Measurements from ENCODE around the gene CD200R1L.
"Not testable (repeated sequence)": the region's sequence is repeated elsewhere in the genome, so short reads cannot be mapped to it uniquely, and the experiment has no call there.

The CD200R1L gene, protein sequence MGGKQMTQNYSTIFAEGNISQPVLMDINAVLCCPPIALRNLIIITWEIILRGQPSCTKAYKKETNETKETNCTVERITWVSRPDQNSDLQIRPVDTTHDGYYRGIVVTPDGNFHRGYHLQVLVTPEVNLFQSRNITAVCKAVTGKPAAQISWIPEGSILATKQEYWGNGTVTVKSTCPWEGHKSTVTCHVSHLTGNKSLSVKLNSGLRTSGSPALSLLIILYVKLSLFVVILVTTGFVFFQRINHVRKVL

DNA sequence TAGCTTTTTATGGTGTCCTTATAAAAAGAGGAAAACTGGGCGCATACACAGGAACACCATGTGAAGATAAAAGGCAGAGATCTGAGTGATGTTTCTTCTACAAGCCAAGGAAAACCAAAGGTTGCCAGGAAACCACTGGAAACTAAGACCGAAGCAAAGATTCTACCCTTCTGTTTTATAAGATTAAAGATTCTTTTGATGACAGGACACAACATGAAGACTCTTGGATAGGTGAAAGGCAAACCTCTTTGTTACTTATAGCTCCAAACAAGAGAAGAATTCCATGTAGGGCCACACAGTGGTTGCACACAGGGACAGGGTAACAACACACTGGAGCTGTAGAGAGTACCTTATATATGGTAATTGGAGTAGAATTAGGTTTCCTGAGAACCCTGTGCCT is at the start of gene CD200R1L:
CD200R1L (minus strand) TSS at position 101 of the 400 bp plus-strand sequence. CDS start 17,497 bp downstream, outside the sequence.
- no peak for DNase-seq

DNA sequence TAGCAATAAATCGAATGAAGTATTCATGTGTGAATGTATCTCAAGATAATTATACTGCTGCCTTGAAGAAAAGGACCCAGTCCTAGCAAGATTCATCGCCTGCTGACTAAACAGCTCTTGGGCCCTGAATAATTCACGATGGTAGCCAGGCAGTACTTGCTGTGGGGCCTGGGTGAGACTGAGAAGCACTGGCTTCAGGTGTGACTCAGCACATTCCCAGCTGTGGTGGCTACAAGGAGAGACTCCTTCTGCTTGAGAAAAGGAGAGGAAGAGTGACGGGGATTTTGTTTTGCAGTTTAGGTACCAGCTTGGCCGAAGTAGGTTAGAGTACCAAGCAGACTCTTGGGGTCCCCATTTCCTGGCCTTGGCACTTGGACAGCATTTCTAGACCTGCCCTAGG is 47.6 kb upstream of the CD200R1L start:
- no peak for DNase-seq

DNA sequence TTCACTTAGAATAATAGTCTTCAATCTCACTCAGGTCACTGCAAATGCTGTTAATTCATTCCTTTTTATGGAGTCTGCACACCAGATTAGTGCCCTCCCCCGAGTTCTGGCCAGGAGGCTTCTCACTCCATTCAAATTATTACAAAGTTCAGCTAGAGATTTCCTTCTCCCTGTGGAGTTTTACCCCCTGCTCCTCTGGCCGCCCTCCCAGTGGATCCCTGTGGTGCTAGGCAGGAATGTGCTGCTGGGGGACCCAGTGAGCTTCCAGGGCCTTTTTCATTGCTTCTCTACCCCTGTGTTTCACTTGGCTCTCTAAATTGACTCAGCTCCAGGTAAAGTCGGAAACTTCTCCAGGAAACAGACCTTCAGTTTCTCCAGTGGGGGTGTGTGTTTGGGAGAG is 42.7 kb upstream of the CD200R1L start:
- DNase-seq, result no peak

DNA sequence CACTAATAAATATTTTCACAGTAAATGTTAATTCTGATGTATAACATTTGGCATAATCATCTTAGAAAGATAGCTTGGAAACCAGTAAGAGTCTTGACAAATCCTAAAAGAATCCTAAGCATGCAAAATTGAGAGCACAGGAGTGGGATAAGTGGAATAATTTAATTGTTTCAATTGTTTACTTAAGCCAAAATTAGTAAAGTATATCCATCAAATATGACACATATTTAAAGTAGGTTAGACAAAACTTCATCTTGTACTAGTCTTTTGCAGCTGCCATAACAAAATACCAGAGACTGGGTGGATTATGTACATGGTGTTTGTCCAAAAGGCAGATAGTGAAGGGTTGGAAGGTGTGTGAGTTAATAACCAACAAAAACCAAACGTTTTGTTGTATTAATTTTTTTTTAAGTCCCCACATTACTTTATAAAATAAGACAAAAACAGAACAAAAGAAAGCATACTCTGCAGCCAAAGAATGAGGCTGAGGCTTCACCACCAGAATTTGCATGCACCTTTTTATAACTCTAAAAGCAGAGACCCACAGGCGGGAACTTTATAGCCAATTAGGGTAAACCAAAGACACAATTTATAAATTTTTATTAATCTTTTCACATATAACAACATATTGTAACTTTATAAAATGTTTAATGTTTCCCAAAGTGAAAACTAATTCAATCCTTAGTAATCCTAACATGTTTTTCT is 41.9 kb upstream of the CD200R1L start:
- DNase-seq, result no peak

DNA sequence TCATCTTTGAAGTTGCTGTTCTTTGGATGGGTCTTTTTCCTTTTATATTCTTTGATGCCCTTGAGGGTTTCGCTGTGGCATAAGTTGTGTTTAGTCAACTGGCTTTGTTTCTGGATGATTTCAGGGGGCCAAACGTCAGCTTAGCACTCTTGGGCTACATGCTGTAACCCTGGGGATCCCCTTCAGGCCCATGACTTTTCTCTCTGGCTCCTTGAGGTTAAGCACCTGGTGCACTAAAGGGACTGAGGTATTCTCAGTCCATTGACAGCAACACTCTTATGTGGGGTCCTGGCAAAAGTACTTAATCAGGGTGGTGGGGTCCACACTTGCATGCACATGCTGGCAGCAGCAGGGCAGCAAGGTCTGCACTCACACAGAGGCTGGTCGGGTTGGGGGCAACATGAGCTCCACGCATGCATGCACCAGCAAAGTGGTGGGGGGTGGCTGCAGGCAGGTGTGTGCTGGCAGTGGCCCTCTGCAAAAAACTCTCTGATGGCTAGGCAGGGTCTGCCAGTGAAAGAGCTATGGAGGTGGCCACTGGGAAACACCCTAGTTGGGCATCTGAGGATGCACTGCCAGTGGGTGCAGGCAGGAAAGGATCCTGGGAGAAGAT is 38.1 kb upstream of the CD200R1L start:
- DNase-seq, result no peak

DNA sequence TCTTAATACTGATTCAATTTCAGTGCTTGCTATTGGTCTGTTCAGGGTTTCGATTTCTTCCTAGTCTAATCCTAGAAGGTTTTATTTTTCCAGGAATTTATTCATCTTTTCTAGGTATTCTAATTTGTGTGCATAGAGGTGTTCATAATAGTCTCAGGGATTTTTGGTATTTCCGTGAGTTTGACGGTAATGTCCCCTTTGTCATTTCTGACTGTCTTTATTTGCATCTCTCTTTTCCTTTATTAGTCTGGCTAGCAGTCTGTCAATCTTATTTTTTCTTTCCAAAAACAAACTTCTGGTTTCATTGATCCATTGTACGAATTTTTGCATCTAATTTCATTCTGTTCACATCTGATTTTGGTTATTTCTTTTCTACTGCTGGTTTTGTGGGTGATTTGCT is 35.2 kb upstream of the CD200R1L start:
- no peak for DNase-seq

DNA sequence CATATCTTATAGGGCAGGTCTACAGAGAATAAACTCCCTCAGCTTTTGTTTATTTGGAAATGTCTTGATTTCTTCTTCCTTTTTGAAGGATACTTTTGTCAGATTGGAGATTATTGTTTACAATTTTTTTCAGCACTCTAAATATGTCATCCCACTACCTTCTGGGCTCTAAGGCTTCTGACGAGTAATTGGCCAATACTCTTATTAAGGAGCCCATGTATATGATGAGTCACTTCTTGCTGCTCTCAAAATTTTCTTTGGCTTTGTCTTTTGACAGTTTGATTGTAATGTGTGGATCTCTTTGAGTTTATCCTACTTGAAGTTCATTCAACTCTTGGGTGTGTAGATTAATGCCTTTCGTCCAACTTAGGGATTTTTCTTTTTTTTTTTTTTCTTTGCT is 28.9 kb upstream of the CD200R1L start:
- DNase-seq, result no peak

DNA sequence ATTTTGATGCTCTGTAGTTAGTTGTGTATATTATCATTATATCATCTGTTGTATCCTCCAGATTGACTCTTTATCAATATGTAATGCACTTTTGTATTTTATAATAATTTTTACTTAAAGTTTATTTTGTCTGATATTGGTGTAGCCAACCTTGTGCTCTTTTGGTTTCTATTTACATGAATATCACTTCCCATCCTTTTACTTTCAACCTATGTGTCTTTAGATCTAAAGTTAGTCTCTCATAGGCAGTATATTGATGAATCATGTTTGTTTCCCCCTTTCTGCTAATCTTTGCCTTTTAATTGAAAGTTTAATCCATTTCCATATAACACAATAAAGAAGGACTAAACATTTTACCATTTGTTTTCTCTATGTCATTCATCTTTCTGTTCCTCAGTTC is 28.1 kb upstream of the CD200R1L start:
- DNase-seq, result no peak

DNA sequence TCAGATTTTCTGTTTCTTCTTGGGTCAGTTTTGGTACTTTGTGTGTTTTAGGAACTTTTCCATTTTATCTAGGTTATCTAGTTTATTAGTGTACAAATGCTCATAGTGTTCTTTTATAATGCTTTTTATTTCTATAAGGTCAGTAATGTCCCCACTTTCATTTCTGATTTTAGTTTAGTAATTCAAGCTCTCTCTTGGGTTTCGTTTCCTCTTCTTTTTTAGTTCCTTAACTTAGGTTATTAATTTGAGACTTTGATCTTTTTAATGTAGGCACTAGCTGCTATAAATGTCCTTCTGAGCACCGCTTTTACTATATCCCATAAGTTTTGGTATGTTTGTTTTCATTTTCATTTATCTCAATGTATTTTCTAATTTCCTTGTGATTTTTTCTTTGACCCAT is 27.0 kb upstream of the CD200R1L start:
- no peak for DNase-seq

DNA sequence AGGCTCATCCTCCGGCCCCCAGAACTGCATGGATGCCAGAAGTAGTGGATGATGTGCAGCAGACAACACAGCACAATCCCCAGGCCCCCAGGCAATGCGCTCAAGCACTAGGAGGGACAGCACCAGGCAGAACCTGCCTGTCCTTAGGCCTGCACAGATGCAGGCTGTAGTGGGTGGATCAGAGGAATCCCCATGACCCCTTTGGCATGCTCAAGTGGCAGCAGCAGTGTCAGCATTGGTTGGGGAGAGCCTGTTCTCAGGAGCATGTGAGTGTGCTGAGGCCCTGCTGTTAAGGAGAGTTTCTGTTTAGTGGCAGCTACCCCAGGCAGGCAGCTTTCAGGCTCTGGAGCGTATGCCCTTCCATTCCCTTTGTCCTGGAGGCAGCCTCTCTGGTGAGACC is 25.1 kb upstream of the CD200R1L start:
- no peak for DNase-seq

DNA sequence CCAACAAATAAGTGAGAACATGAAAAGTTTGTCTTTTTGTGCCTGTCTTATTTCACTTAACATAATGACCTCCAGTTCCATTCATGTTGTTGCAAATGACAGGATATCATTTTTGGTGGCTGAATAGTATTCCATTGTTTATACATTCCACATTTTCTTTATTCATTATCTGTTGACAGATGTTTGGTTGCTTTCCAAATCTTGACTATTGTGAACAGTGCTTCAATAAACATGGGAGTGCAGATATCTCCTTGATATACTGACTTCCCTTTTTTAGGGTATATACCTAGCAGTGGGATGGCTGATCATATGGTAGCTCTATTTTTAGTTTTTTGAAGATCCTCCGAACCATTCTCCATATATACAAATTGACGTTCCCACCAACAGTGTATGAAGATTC is 19.1 kb upstream of the CD200R1L start:
- DNase-seq, result no peak

DNA sequence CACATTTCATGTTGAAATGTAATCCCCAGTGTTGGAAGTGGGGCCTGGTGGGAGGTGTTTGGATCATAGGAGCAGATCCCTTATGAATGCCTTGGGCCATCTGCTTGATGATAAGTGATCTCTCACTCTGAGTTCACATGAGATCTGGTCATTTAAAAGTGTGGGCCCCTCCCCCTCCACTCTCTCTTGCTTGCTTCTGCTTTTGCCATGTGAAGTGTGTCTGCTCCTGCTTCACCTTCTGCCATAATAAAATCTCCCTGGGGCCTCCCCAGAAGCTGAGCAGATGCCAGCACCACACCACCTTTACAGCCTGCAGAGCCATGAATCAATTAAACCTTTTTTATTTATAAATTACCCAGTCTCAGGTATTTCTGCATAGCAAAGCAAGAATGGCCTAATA is 14.2 kb upstream of the CD200R1L start:
- DNase-seq, result no peak

DNA sequence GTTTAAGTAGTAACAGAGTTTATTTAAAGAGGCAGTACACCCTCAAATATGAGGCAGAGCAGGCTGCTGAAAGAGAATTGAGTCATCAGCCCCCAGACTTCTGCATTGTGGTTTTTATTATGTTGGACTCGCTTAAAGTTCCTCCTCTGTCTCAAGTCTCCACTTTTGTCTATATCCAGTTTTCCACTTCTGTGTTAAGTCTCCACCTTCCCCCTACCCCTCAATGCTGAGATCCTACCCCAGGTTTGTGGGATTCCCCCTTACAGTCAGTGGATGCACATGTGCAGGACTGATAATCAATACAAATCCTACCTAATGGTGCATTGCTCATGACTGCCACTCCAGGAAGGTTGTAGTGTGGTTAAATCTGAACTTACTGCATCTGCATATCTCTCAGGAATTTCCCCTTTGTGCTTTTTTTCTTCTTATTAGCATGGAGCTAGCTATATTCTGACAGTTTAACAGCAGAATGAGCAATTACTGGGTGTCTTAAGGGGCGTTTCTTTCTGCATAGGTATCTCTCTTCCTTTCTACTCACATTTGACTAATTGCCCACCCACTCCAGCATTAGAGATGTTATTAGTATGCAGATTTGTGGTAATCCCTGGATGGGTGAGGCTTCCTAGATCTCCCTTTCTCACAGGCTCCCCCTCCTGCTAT is 11.9 kb upstream of the CD200R1L start:
- no peak for DNase-seq

DNA sequence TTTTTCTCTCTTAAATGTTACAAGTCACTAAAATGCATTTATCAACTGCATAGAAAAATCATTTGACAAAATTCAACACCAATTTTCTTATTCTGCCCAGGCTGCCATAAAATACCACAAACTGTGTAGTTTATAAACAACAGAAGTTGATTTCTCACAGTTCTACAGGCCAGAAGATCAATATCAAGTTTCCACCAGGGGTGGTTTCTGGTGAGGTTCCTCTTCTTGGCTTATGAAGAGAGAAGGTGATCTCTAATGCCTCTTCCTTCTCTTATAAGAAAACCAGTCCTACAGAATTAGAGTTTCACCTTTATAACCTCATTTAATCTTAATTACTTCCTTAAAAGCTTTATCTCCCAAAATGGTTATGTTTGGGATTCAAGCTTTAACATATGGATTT is 10.9 kb upstream of the CD200R1L start:
- no peak for DNase-seq

DNA sequence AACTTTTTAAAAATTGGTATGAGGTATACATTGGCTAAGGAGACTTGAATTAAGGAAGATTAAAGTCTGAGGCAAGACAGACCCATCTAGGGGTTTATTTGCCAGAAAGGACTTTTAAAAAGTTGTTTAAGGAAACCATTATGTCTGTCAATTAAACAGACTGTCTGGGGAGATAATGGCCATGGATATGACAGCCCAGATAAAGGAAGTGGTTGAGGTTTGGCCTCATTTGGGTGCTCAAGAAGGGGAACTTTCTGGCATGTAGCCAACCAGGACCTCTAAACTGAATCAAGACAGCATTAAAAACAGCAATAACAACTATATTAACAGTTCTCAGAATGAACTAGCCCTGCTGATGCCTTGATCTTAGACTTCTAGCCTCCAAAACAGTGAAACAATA is 9.9 kb upstream of the CD200R1L start:
- no peak for DNase-seq

DNA sequence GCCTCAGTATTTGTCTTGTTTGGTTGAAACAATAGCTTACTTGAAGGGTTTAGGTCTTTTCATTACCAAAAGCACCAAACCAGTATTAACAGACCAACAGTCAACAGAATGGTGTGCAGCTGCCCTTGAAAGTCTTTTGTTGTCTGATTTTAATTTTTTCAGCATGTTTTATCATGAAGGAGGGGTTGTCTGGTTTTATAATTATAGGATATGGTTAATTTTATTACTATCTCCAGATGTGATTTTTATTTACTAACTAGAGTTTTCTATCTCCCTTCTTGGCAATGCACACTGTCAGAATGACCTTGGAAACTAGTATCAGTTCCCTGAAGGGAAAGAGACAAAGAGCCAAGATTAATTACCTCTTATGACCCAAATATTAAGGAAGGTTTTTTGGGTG is 9.2 kb upstream of the CD200R1L start:
- no peak for DNase-seq

DNA sequence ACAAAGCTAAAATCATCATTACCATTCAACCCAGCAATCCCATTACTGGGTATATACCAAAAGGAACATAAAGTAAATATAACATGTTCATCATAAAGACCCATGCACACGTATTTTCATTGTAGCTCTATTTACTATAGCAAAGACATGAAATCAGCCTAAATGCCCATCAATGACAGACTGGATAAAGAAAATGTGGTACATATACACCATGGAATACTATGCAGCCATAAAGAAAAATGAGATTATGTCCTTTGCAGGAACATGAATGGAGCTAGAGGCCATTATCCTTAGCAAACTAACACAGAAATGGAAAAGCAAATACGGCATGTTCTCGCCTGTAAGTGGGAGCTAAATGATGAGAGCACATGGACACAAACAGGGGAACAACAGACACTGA is 8.4 kb upstream of the CD200R1L start:
- DNase-seq, result not testable (repeated sequence)

DNA sequence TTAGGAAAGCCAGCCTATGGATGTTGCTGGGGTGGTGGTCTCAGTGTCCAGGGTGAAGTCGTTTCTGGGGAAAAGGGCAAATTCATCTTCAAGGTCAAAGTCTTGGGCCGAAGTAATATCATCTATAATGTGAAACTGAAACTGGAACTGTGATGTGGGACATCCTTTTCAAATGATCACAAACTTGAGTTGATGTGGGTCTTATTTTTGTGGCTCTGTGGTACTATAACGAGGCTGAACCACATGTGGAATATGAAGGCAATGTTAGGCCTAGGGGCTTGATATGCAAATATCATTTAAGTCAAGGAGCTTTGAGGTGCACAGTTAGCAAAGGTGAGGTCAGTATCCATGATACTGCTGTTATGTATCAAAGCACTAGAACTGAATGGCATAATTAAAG is 1.5 kb upstream of the CD200R1L start:
- DNase-seq, result no peak

DNA sequence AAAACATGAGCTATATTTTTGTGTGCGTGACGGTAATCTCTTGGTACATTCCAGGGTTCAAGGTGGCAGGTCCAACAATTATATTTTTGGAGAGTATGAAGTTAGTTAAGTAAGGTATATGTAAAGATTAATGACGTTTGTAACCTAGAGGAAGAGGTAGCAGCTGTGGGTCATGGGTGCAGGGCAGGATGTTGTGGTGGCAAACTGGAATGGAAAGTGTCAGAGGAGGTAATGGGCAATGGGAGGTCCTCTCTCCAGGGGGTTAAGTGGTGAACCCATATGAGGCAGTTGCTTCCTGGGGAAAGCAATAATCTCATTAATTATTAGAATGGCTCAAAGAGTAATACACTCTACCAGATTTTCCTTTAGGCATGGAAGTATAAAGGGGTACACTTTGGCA is 1.0 kb upstream of the CD200R1L start:
- DNase-seq, result no peak

DNA sequence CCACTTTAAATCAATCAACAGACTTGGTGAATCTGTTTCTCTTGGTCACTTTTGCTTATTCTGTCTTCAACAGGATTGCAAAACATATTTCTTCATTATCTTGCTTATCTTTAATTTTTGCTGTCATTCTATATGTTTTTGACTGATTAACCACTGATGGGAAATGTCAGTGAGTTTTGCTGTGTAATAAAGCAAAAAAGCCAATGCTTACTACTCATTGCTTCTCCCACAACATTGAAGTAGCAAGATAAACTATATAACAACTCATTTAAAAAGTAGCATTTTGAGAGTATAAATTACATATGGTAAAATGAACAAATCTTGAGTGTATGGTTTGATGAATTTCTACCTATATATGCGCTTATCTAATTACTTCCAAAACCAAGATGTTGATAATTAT is 892 bp downstream of the CD200R1L start:
- no peak for DNase-seq

DNA sequence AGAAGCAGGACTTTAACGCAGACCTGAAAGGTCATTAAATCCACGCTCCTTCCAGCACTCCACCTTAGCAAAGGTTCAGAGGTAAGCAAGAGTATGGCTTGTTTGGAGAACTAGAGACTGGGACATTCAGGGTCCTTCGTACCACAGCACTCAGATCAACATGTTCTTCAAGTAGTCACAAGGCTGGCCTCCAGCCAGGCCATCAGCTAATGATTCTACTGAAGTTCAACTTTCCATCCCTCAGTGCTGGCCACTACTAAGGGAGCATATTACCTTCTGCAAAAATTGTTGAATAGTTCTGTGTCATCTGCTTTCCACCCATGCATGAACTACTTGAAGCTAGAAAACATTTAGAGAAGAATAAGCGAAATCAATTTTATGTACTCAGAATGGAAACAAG is 17.6 kb downstream of the CD200R1L start:
- DNase-seq, result no peak

DNA sequence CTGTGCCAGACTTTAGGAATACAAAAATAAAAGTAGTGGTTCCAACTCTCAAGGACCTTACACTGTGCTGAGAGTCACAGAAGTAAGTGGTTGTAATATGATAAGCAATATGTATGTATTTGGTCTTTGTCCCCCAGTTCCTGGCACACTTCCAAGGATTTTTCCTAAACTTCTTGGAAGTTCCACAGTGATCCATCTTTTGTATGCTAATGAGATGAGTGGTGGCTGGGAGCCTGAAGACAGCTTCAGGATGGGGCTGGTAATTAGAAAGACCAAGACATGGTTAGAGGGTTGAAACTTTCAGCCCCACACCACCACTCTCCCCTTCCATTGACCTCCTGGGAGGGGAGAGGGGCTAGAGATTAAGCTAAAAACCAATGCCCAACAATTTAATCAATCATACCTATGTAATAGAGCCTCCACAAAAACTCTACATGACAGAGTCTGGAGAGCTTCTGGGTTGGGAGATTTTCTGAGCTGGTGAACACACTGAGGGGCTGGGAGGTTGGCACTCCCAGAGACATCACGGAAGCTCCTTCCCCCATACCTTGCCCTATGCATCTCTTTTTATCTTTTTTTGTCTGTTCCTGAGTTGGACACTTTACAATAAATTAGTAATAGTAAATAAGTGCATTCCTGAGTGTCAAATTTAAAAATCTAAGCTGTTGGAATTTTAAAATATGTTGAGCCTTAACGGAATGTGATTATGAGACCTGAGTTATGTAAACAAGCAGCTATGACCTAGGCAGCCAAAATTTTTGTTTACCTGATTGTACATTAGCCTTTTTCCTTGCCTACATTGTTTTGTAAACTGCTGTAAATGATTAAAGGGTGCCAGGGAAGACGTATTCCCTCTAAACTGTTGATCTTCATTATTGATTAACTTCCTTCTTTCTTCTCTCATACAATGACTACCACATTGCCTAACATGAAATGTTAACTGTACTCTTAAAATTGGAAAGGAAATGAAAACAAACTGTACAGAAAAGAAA is 24.3 kb downstream of the CD200R1L start:
- DNase-seq, result no peak

DNA sequence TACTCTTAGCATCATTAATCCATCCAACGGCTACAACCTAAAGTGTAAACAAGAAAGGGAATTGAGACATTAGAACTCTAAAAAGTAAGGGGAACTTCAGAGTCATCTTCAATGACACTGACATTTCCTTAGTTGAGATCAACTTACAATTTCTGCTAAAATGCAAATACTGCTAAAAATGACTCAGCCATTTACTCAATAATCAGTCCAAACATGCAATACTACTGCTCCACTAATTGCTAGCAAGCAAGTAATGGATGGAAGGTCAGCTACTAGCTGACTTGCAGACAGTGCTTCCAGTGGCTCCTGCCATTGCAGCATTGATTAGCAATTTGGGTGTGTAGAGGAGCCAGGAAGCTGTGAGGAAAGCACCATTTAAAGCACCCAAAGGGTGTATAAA is 28.4 kb downstream of the CD200R1L start:
- no peak for DNase-seq
